ACC112 (cell line): ENCODE results near the gene ATP2B2.

ENCODE experiments used
- H2AFZ ChIP-seq: fragments of 200-600 bp; sonication (generic); one replicate; pipeline ENCODE4 v1.6.0; 2017; ENCODE audit warnings: antibody characterized with exemption, low read length; ENCODE audit not compliant: unreplicated experiment
- H3K27ac ChIP-seq: fragments of 200-600 bp; sonication (generic); 2 replicates; pipeline ENCODE4 v1.5.1; 2014; ENCODE audit warnings: low read depth, mild to moderate bottlenecking, antibody characterized with exemption, low read length, moderate library complexity
- H3K27me3 ChIP-seq: fragments of 200-600 bp; sonication (generic); 2 replicates; pipeline ENCODE4 v1.6.1; 2014; ENCODE audit warnings: mild to moderate bottlenecking, antibody characterized with exemption, low read length, moderate library complexity, mixed read lengths; ENCODE audit not compliant: insufficient read depth
- H3K36me3 ChIP-seq: fragments of 200-600 bp; sonication (generic); 2 replicates; pipeline ENCODE4 v1.6.1; 2016; ENCODE audit warnings: mild to moderate bottlenecking, antibody characterized with exemption, low read length, moderate library complexity, mixed read lengths; ENCODE audit not compliant: insufficient read depth
- H3K4me1 ChIP-seq: fragments of 200-600 bp; sonication (generic); one replicate; pipeline ENCODE4 v1.6.1; 2016; ENCODE audit warnings: low read length, mixed read lengths; ENCODE audit not compliant: insufficient read depth, unreplicated experiment, control insufficient read depth
- H3K4me3 ChIP-seq: fragments of 200-600 bp; sonication (generic); 2 replicates; pipeline ENCODE4 v1.5.1; 2014; ENCODE audit warnings: mild to moderate bottlenecking, low read depth, low read length
- H3K79me2 ChIP-seq: fragments of 200-600 bp; sonication (generic); one replicate; pipeline ENCODE4 v1.6.0; 2016; ENCODE audit warnings: low read length; ENCODE audit not compliant: control insufficient read depth, unreplicated experiment, insufficient read depth

Gene ATP2B2

DNA sequence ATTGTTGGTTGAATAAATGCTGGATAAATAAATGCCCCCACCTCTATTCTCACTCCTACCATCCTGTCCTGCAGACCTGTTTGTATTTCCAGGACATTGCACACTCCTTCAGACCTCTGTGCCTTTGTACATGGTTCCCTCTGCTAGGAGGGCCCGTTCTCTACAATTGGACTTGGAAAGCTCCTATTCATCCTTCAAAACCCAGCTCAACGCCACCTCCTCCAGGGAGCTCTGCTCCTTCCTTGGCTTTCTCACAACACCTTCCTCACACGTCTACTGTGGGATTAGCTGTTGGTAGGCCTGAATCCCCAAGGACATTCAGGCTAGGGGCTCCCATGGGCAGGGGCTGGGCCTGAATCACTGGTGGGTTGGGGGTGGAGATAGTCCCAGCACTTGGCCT, 105.8 kb downstream of the ATP2B2 start:
- H3K79me2 ChIP-seq = no peaks in the 10 kb centered on the region
- no peak overlapping the region for H3K27ac ChIP-seq
- H3K4me3 ChIP-seq = no peak overlapping the region
- H3K27me3 ChIP-seq = no peaks in the 10 kb centered on the region
- no peaks in the 10 kb centered on the region for H3K36me3 ChIP-seq
- no peaks in the 10 kb centered on the region for H3K4me1 ChIP-seq
- no peak overlapping the region for H2AFZ ChIP-seq

DNA sequence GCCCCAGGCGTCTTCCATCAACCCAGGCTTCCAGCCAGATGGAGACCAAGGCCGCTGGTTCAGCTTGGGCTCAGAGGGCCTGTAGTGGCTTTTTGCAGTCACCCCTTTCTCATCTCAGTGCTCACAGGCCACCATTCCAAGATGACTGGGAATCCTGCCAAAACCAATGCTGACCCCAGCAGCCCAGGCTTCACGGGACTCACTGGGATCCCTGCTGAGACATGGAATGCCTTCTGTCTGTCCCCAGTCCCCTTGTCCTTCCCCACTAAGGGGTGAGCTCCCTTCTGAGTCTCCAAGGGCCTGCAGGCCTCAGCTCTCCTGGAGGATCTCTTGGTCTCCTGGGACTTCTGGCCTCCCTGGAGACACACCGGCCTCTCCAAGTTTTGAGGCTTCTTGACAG, 107.0 kb downstream of the ATP2B2 start:
- H3K4me1 ChIP-seq = no peaks in the 10 kb centered on the region
- H3K27me3 ChIP-seq = no peaks in the 10 kb centered on the region
- H3K4me3 ChIP-seq = no peak overlapping the region
- no peak overlapping the region for H2AFZ ChIP-seq
- H3K27ac ChIP-seq = no peak overlapping the region
- no peaks in the 10 kb centered on the region for H3K79me2 ChIP-seq
- no peaks in the 10 kb centered on the region for H3K36me3 ChIP-seq

DNA sequence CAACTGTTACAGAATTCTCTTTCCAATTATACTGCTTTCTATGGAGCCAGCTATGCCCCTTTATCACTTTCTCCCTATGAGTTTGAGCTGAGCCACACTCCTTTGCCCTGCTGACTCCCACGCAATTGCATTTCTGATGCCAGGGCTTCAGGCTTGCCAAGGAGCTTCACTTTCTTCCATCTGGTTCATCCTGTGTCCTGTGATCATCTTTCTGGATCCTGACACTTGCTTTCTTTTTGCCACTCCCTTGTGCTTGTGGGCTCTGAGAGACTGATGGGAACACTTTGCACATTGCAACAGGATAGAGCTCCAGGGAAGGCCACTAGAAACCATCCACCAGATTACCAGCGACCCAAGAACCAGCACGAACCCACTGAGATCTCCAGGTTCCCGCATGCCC, 107.5 kb downstream of the ATP2B2 start:
- no peak overlapping the region for H3K4me3 ChIP-seq
- H3K27me3 ChIP-seq = no peaks in the 10 kb centered on the region
- H3K4me1 ChIP-seq = no peaks in the 10 kb centered on the region
- no peak overlapping the region for H2AFZ ChIP-seq
- no peak overlapping the region for H3K27ac ChIP-seq
- no peaks in the 10 kb centered on the region for H3K36me3 ChIP-seq
- H3K79me2 ChIP-seq = no peaks in the 10 kb centered on the region

DNA sequence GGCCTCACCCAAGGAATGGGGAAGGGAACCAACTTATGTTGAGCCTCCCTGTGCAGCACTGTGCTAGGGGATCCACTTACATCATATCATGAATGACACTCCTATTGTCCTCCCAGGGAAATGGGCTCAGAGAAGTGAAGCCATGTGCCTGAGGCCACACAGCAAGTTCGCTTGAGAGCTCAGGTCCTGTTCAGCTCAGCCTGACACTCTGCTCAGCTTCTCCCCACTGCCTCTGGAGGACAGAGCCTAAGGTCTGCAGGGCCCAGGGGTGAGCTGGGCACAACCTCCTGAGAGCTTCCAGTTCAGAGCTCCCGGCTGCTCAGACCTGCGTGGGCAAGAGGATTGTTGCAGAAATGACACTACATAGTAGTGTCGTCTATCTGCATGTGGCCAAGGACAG, 108.5 kb downstream of the ATP2B2 start:
- H3K27ac ChIP-seq = no peak overlapping the region
- H3K4me1 ChIP-seq = no peaks in the 10 kb centered on the region

DNA sequence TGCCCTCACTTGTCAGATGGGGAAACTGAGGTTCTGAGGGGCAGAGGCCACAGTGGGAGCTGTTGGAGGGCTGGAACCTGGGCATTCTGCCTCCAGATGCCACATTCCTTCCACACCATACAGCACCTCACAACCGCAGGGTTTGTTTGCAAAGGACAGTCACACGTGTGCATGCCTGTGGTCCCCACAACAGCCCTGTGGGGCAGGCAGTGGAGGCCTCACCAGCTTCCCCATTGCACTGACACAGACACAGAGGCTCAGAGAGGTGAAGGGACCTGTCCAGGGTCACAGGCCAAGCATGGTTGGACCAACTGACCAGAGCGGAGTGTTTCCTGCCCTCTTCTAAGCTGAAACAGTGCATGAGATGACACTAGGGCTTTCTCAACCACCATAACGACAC, 109.3 kb downstream of the ATP2B2 start:
- H3K36me3 ChIP-seq = no peaks in the 10 kb centered on the region
- no peaks in the 10 kb centered on the region for H3K79me2 ChIP-seq
- no peaks in the 10 kb centered on the region for H3K4me1 ChIP-seq
- H3K27ac ChIP-seq = no peak overlapping the region
- H3K27me3 ChIP-seq = 0 out of 2 replicates have a peak, but pooled peaks cover 7% of the 10 kb centered on the region
- no peak overlapping the region for H2AFZ ChIP-seq
- H3K4me3 ChIP-seq = no peak overlapping the region

More for the DNA sequence above, 108.5 kb downstream of the ATP2B2 start:
- H3K79me2 ChIP-seq = no peaks in the 10 kb centered on the region
- no peak overlapping the region for H3K4me3 ChIP-seq
- no peak overlapping the region for H2AFZ ChIP-seq
- H3K27me3 ChIP-seq = no peaks in the 10 kb centered on the region
- no peaks in the 10 kb centered on the region for H3K36me3 ChIP-seq

DNA sequence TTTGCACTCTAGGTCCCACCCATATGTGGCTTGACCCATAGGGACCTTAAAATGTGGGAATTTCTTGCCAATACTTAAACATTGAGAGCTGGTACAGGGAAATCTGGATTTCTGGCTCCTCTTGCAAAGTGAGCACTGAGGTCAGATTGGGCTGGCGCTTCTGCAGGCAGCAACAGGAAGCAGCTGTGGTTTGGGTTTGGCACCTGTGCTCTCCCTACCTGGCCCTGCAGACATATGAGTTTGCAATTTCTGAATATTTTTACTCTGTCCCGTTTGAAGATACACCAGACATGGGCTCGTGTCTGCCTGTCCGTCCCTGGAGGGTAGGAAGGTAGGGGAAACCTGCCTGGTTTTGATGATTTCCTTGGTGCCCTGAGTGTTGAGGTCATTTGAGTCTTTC, 109.7 kb downstream of the ATP2B2 start:
- Histone ChIP-seq H3K27ac (no peak overlapping the region), H3K79me2 (no peaks in the 10 kb centered on the region), H3K4me1 (no peaks in the 10 kb centered on the region), H3K36me3 (no peaks in the 10 kb centered on the region), H2AFZ (no peak overlapping the region), H3K27me3 (0 out of 2 replicates have a peak, but pooled peaks cover 9% of the 10 kb centered on the region), H3K4me3 (no peak overlapping the region)

DNA sequence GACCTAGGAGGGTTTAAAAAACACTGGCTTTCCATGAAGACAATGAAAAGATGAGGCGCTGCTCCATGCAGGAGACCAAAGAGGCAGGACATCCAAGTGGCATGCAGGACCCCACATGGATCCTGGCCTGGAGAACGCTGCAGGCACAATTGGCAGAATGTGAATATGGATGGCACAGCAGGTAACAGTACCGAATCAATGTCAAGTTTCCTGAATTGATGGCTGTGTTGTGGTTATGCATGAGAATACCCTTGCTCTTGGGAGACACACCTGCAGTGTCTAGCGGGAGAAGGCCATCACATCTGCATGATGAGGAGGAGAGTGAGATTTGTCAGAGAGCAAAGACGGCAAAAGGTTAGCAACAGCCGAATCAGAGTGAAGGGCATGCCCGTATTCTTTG, 110.2 kb downstream of the ATP2B2 start:
- no peak overlapping the region for H3K27ac ChIP-seq
- H3K27me3 ChIP-seq = peaks cover 9% of the 10 kb centered on the region; the same call in 1 of the 2 replicates
- H2AFZ ChIP-seq = no peak overlapping the region
- H3K4me3 ChIP-seq = no peak overlapping the region
- H3K79me2 ChIP-seq = no peaks in the 10 kb centered on the region
- H3K4me1 ChIP-seq = no peaks in the 10 kb centered on the region
- no peaks in the 10 kb centered on the region for H3K36me3 ChIP-seq

DNA sequence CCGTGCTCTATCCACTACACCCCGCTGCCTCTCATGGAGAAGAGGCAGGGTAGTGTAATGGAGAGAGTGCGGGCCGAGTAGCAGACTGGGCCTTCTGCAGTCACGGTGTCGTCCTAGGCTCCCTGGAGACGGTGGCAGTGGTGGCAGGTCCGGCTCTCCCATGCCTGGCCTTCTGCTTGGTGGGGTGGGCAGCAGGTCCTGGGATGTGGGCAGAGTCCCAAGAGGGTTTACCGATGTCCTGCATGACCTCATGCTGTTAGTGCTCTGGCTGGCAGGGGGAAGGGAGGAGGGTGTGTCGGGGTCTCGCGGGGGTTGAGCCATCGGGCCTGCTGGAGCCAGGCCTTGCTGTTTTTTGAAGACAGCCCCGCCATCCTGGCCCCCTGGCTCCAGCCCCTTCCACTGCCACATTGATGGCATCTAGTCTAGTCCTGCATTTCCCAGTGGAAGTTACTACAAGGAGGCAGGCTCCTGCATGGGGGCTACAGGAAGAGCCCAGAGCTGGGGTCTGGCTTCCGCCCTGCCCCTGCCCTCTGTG, 110.8 kb downstream of the ATP2B2 start:
- Histone ChIP-seq H3K4me3 (no peak overlapping the region), H2AFZ (no peak overlapping the region), H3K36me3 (no peaks in the 10 kb centered on the region), H3K27me3 (peaks cover 14% of the 10 kb centered on the region; the same call in 1 of the 2 replicates), H3K4me1 (no peaks in the 10 kb centered on the region), H3K27ac (no peak overlapping the region), H3K79me2 (no peaks in the 10 kb centered on the region)

DNA sequence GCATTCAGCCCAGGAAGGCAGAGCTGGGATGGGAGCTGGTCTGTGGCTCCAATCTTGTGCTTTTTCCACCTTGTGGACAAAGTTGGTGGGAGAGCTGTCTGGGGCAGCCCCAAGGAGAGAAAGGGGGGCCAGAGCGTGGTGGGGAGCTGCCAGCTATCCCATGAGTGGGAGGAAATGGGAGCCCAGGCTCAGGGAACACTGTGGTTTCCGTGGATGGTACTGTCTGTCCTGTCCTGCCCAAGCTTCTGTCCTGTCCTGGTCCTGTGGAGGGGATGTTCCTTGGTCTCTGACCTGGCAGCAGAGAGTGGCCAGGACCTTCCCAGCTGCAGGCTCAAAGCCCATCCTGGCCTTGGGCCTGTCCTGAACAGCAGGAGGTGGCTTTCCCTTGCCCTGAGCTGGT, 111.9 kb downstream of the ATP2B2 start:
- no peaks in the 10 kb centered on the region for H3K79me2 ChIP-seq
- peaks cover 14% of the 10 kb centered on the region; the same call in 1 of the 2 replicates for H3K27me3 ChIP-seq
- no peak overlapping the region for H3K4me3 ChIP-seq
- H2AFZ ChIP-seq = no peak overlapping the region
- H3K27ac ChIP-seq = no peak overlapping the region
- H3K4me1 ChIP-seq = no peaks in the 10 kb centered on the region
- H3K36me3 ChIP-seq = no peaks in the 10 kb centered on the region

DNA sequence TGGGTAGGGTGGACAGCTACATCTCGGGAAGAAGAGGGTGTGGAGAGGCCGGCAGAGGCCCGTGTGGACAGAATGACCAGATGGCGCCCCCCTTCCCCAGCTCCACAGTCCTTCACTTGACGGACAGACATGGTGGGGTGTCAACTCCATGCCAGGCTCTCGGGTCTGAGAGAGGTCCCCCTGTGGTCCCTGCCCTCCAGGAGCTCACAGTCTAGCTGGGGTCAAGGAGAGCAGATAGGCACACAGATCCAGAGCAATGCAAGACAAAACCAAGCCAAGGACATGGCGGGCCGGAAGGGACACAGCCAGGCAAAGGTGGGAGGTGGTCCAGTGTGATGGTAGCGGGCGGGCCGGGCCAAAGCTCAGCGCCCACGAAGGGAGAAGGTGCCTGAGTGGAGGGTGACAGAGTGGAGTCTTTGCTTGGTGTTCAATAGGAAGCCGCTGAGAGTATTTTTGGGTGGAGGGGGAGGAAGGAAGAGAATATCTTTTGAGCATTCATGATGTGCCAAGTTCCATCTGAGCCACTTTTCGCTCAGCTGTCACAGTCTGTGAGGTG, 112.4 kb downstream of the ATP2B2 start:
- H3K27me3 ChIP-seq = peaks cover 14% of the 10 kb centered on the region; the same call in 1 of the 2 replicates
- no peak overlapping the region for H3K27ac ChIP-seq
- H3K4me1 ChIP-seq = no peaks in the 10 kb centered on the region
- H2AFZ ChIP-seq = no peak overlapping the region
- H3K4me3 ChIP-seq = no peak overlapping the region
- no peaks in the 10 kb centered on the region for H3K79me2 ChIP-seq
- H3K36me3 ChIP-seq = no peaks in the 10 kb centered on the region

DNA sequence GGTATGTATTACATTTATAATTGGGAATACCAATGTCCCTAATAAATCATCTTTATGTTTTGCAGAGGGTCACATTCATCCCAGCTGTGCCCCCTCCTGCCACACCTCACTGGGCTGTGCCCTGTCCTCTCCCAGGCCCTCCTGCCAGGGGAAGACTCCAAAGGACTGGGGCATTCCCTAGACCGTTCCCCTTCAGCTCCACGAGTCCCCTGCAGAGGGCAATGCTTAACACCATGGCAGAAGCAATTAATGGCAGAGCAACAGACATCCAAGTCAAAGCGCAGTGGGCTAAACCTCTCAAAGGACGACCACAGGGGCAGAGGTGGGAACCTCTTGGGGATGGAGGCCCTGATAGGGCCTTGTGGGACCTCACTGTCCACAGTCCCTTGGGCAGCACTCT, 113.1 kb downstream of the ATP2B2 start:
- Histone ChIP-seq H3K27ac (no peak overlapping the region), H3K79me2 (no peaks in the 10 kb centered on the region), H3K36me3 (no peaks in the 10 kb centered on the region), H2AFZ (no peak overlapping the region), H3K27me3 (peaks cover 21% of the 10 kb centered on the region), H3K4me1 (no peaks in the 10 kb centered on the region), H3K4me3 (no peak overlapping the region)
